Stimulated activated CD8-positive, alpha-beta memory T cell treated with anti-CD3 and anti-CD28 coated beads, Interleukin-4, amount 100 ng/mL, for 1 hour (primary cell): ENCODE results near the gene TULP4.
"Not testable (repeated sequence)": the region's sequence is repeated elsewhere in the genome, so short reads cannot be mapped to it uniquely, and the experiment has no call there.

Experiments used
- DNase-seq, 2 donors: peaks; one replicate each; pipeline ENCODE4 v3.0.0-alpha.2; 2020; ENCODE audit warnings: low read depth in 2 of 2, low spot score in 1 of 2

The TULP4 gene

GRCh38 chr6:158327211-158327610 is 14.9 kb downstream of the TULP4 start:
- no peak for DNase-seq

GRCh38 chr6:158328952-158329351 is 16.7 kb downstream of the TULP4 start:
- DNase-seq = no peak

GRCh38 chr6:158329531-158329930 is 17.3 kb downstream of the TULP4 start:
- no peak for DNase-seq

- no peak for DNase-seq
Measured at GRCh38 chr6:158330016-158330415, 17.8 kb downstream of the TULP4 start.

GRCh38 chr6:158332237-158332636 is 20.0 kb downstream of the TULP4 start:
- no peak for DNase-seq

GRCh38 chr6:158333094-158333493 is 20.8 kb downstream of the TULP4 start:
- no peak for DNase-seq

- no peak for DNase-seq
Measured at GRCh38 chr6:158334534-158334933, 22.3 kb downstream of the TULP4 start.

- DNase-seq = no peak
Measured at GRCh38 chr6:158337332-158337731, 25.1 kb downstream of the TULP4 start.

GRCh38 chr6:158338311-158339112 is 26.2 kb downstream of the TULP4 start:
- no peak for DNase-seq

GRCh38 chr6:158339197-158339596 is 26.9 kb downstream of the TULP4 start:
- not testable (repeated sequence) for DNase-seq

GRCh38 chr6:158340252-158340651 is 28.0 kb downstream of the TULP4 start:
- no peak for DNase-seq

- no peak for DNase-seq
Measured at GRCh38 chr6:158344534-158344933, 32.3 kb downstream of the TULP4 start.

- DNase-seq = not testable (repeated sequence)
Measured at GRCh38 chr6:158345444-158345843, 33.2 kb downstream of the TULP4 start.

- no peak for DNase-seq
Measured at GRCh38 chr6:158347335-158347734, 35.1 kb downstream of the TULP4 start.

GRCh38 chr6:158348737-158349504 is 36.7 kb downstream of the TULP4 start:
- not testable (repeated sequence) for DNase-seq

GRCh38 chr6:158349505-158350275 is 37.4 kb downstream of the TULP4 start:
- DNase-seq = not testable (repeated sequence)

- DNase-seq = not testable (repeated sequence)
Measured at GRCh38 chr6:158350731-158351130, 38.5 kb downstream of the TULP4 start.

GRCh38 chr6:158353883-158354877 is 41.9 kb downstream of the TULP4 start:
- DNase-seq = no peak

- DNase-seq = no peak
Measured at GRCh38 chr6:158356586-158357546, 44.6 kb downstream of the TULP4 start.
